HEK293 (cell line): ENCODE measurements around the gene FRAS1.

ENCODE experiments used
- CTCF ChIA-PET: fragments of 350-600 bp; formaldehyde crosslinking; extraction: SDS; loops from one replicate; lab custom pipeline; 2021; ENCODE audit warnings: antibody characterized with exemption; lab: Yijun Ruan, JAX
- POLR2A ChIA-PET: fragments of 300-600 bp; formaldehyde crosslinking; extraction: SDS; loops from one replicate; lab custom pipeline; 2020; ENCODE audit warnings: antibody characterized with exemption, inconsistent platforms; lab: Yijun Ruan, JAX
- H3K27ac ChIP-seq: fragments of 200-500 bp; sonication (Bioruptor generic); 2 replicates; pipeline ENCODE4 v1.5.1; 2014; ENCODE audit warnings: low read depth, low read length, control low read depth, inconsistent platforms; ENCODE audit errors: extremely low read depth
- H3K36me3 ChIP-seq, 2 experiments: fragments of 200-500 bp in 1 of 2; sonication (Bioruptor generic) in 1 of 2; 1 replicate in 1 of 2; 2 replicates in 1 of 2; pipeline ENCODE4 v1.5.1; 2014 to 2017; ENCODE audit warnings: inconsistent platforms in 2 of 2, low read length in 2 of 2; ENCODE audit not compliant: control insufficient read depth in 2 of 2, insufficient read depth in 1 of 2
- H3K4me1 ChIP-seq: fragments of 200-500 bp; sonication (Bioruptor generic); 2 replicates; pipeline ENCODE4 v1.5.1; 2014; ENCODE audit warnings: mild to moderate bottlenecking, low read length, inconsistent platforms; ENCODE audit not compliant: control insufficient read depth, insufficient read depth
- H3K4me3 ChIP-seq: 2 replicates; pipeline ENCODE4 v1.5.1; 2011; ENCODE audit warnings: low read depth, mild to moderate bottlenecking, control low read depth, low read length, moderate library complexity
- H3K9me3 ChIP-seq: fragments of 200-500 bp; sonication (Bioruptor generic); 2 replicates; pipeline ENCODE4 v1.5.1; 2014; ENCODE audit warnings: low read depth, low read length, inconsistent platforms; ENCODE audit not compliant: control insufficient read depth, insufficient read depth
- GLIS2 ChIP-seq: fragments of 450-650 bp; formaldehyde crosslinking; IDR thresholded peaks from 2 replicates; pipeline ENCODE4 v1.5.1; 2016; ENCODE audit warnings: missing biosample characterization, missing genetic modification characterization
- KLF7 ChIP-seq: fragments of 450-650 bp; formaldehyde crosslinking; IDR thresholded peaks from 2 replicates; pipeline ENCODE4 v1.5.1; 2016; ENCODE audit warnings: missing biosample characterization, missing genetic modification characterization, borderline replicate concordance
- PRDM1 ChIP-seq: fragments of 450-650 bp; formaldehyde crosslinking; IDR thresholded peaks from 2 replicates; pipeline ENCODE4; 2016; ENCODE audit warnings: missing biosample characterization, missing genetic modification characterization
- RBAK ChIP-seq: fragments of 450-650 bp; formaldehyde crosslinking; IDR thresholded peaks from 2 replicates; pipeline ENCODE4 v1.5.1; 2016; ENCODE audit warnings: missing biosample characterization, missing genetic modification characterization
- SP2 ChIP-seq: fragments of 450-650 bp; formaldehyde crosslinking; IDR thresholded peaks from 2 replicates; pipeline ENCODE4 v1.5.1; 2016; ENCODE audit warnings: missing biosample characterization, missing genetic modification characterization
- YY2 ChIP-seq: fragments of 450-650 bp; formaldehyde crosslinking; IDR thresholded peaks from 2 replicates; pipeline ENCODE4 v1.5.1; 2016; ENCODE audit warnings: missing biosample characterization, missing genetic modification characterization
- ZBTB6 ChIP-seq: fragments of 450-650 bp; formaldehyde crosslinking; IDR thresholded peaks from 2 replicates; pipeline ENCODE4 v1.5.1; 2017; ENCODE audit warnings: missing biosample characterization, missing genetic modification characterization
- ZNF10 ChIP-seq: fragments of 450-650 bp; formaldehyde crosslinking; IDR thresholded peaks from 2 replicates; pipeline ENCODE4 v1.5.1; 2017; ENCODE audit warnings: missing biosample characterization, missing genetic modification characterization
- ZNF223 ChIP-seq: fragments of 450-650 bp; formaldehyde crosslinking; IDR thresholded peaks from 2 replicates; pipeline ENCODE4 v1.5.1; 2016; ENCODE audit warnings: missing biosample characterization, missing genetic modification characterization
- ZNF324 ChIP-seq: fragments of 450-650 bp; formaldehyde crosslinking; IDR thresholded peaks from 2 replicates; pipeline ENCODE4 v1.5.1; 2016; ENCODE audit warnings: missing biosample characterization, missing genetic modification characterization
- ZNF394 ChIP-seq: fragments of 450-650 bp; formaldehyde crosslinking; IDR thresholded peaks from 2 replicates; pipeline ENCODE4 v1.5.1; 2016; ENCODE audit warnings: missing biosample characterization, missing genetic modification characterization, mild to moderate bottlenecking, moderate library complexity, borderline replicate concordance
- ZNF433 ChIP-seq: fragments of 450-650 bp; formaldehyde crosslinking; IDR thresholded peaks from 2 replicates; pipeline ENCODE4 v1.5.1; 2016; ENCODE audit warnings: missing biosample characterization, missing genetic modification characterization, low read depth
- ZNF510 ChIP-seq: fragments of 450-650 bp; formaldehyde crosslinking; IDR thresholded peaks from 2 replicates; pipeline ENCODE4 v1.5.1; 2018; ENCODE audit warnings: mild to moderate bottlenecking, missing genetic modification characterization, missing biosample characterization; ENCODE audit not compliant: insufficient replicate concordance
- ZNF521 ChIP-seq: fragments of 450-650 bp; formaldehyde crosslinking; IDR thresholded peaks from 2 replicates; pipeline ENCODE4 v1.5.1; 2017; ENCODE audit warnings: missing biosample characterization, mild to moderate bottlenecking, missing genetic modification characterization
- ZNF621 ChIP-seq: fragments of 450-650 bp; formaldehyde crosslinking; IDR thresholded peaks from 2 replicates; pipeline ENCODE4 v1.5.1; 2017; ENCODE audit warnings: missing biosample characterization, missing genetic modification characterization
- ZNF626 ChIP-seq: fragments of 450-650 bp; sonication (Bioruptor Pico); formaldehyde crosslinking; IDR thresholded peaks from 2 replicates; pipeline ENCODE4 v1.5.1; 2018; ENCODE audit warnings: missing biosample characterization, missing genetic modification characterization, inconsistent platforms
- ZNF692 ChIP-seq: fragments of 450-650 bp; formaldehyde crosslinking; IDR thresholded peaks from 2 replicates; pipeline ENCODE4 v1.5.1; 2016; ENCODE audit warnings: missing biosample characterization, missing genetic modification characterization
- ZNF707 ChIP-seq: fragments of 450-650 bp; formaldehyde crosslinking; IDR thresholded peaks from 2 replicates; pipeline ENCODE4 v1.5.1; 2016; ENCODE audit warnings: missing biosample characterization, missing genetic modification characterization

Gene FRAS1

GRCh38 chr4:78534286-78534955, 477.3 kb downstream of the FRAS1 start:
- Histone ChIP-seq H3K36me3 (peaks cover 0 to 13% of the 10 kb centered on the region in 2 experiments; a peak in 1 of 3 replicates), H3K27ac (no peak overlapping the region), H3K4me3 (no peak overlapping the region), H3K4me1 (no peaks in the 10 kb centered on the region), H3K9me3 (no peaks in the 10 kb centered on the region)
- ChIA-PET CTCF (interaction anchor here (1.5 kb wide), 1 partner anchor 16 kb away, joined by 4 read pairs; no protein-coding TSS in a partner anchor), POLR2A (no interaction called here)
- TF ChIP-seq ZNF10 (tag by site-specific recombination), result no peak

- H3K9me3 ChIP-seq, result no peaks in the 10 kb centered on the region
- TF ChIP-seq ZNF324 (tag by site-specific recombination), result no peak
- CTCF ChIA-PET, result no interaction called here
- H3K36me3 ChIP-seq, result peaks cover 0 to 4% of the 10 kb centered on the region in 2 experiments; a peak in 1 of 3 replicates
- H3K27ac ChIP-seq, result no peak overlapping the region
- no peaks in the 10 kb centered on the region for H3K4me1 ChIP-seq
- no peak overlapping the region for H3K4me3 ChIP-seq
- POLR2A ChIA-PET, result no interaction called here
These were observed 485.2 kb downstream of the FRAS1 start for GRCh38 chr4:78542373-78542772.

- POLR2A ChIA-PET, result no interaction called here
- no peaks in the 10 kb centered on the region for H3K4me1 ChIP-seq
- no peak overlapping the region for H3K27ac ChIP-seq
- CTCF ChIA-PET, result interaction anchor here (0.6 kb wide), 1 partner anchor 27 kb away, joined by 3 read pairs; no protein-coding TSS in a partner anchor
- peaks cover 0 to 4% of the 10 kb centered on the region in 2 experiments; a peak in 1 of 3 replicates for H3K36me3 ChIP-seq
- no peak for TF ChIP-seq KLF7
- TF ChIP-seq ZNF521 (tag by site-specific recombination), result no peak
- no peak for TF ChIP-seq ZNF626 (tag by site-specific recombination)
- no peak for TF ChIP-seq ZNF394 (tag by site-specific recombination)
- TF ChIP-seq ZBTB6 (tag by site-specific recombination), result no peak
- TF ChIP-seq SP2 (tag by site-specific recombination), result no peak
- TF ChIP-seq PRDM1 (tag by site-specific recombination), result no peak
- no peak for TF ChIP-seq ZNF707 (tag by site-specific recombination)
- no peak for TF ChIP-seq GLIS2 (tag by site-specific recombination)
- TF ChIP-seq ZNF510 (tag by site-specific recombination), result no peak
- no peak for TF ChIP-seq ZNF621 (tag by site-specific recombination)
- TF ChIP-seq ZNF223 (tag by site-specific recombination), result no peak
- TF ChIP-seq YY2 (tag by site-specific recombination), result no peak
- TF ChIP-seq RBAK (tag by site-specific recombination), result no peak
- TF ChIP-seq ZNF692 (tag by site-specific recombination), result no peak
- TF ChIP-seq ZNF433 (tag by site-specific recombination), result no peak
- no peak overlapping the region for H3K4me3 ChIP-seq
- no peaks in the 10 kb centered on the region for H3K9me3 ChIP-seq
These were observed 486.5 kb downstream of the FRAS1 start for GRCh38 chr4:78543424-78544125.
